Skeletal muscle satellite cell (primary cell): Measurements from ENCODE around the gene RASGRP1. TPM values are rescaled to one million over a fixed set of nuclear protein-coding genes. Genes with fewer than 3 reads are reported as not detected.

Experiments used
- H3K27me3 ChIP-seq: 2 replicates; pipeline ENCODE4 v1.7.0; 2013; ENCODE audit warnings: low read length; ENCODE audit not compliant: control insufficient read depth, insufficient read depth
- H3K36me3 ChIP-seq: 2 replicates; pipeline ENCODE4 v1.7.0; 2013; ENCODE audit warnings: mild to moderate bottlenecking, control low read depth, low read length; ENCODE audit not compliant: insufficient read depth
- H3K4me1 ChIP-seq: 2 replicates; pipeline ENCODE4 v1.7.0; 2013; ENCODE audit warnings: low read length; ENCODE audit not compliant: control insufficient read depth, insufficient read depth
- H3K4me2 ChIP-seq: 2 replicates; pipeline ENCODE4 v1.7.0; 2013; ENCODE audit warnings: mild to moderate bottlenecking, low read length
- H3K4me3 ChIP-seq: 2 replicates; pipeline ENCODE4 v1.7.0; 2013; ENCODE audit warnings: low read length
- H3K9ac ChIP-seq: 2 replicates; pipeline ENCODE4 v1.7.0; 2013; ENCODE audit warnings: mild to moderate bottlenecking, low read depth, low read length, moderate library complexity
- H3K9me3 ChIP-seq: replicated peaks from 2 replicates; pipeline ENCODE4 v1.7.0; 2013; ENCODE audit warnings: mild to moderate bottlenecking, control low read depth, low read length
- total RNA-seq: library from RNA; depleted of rRNA; stranded (reverse); fragments of >200 nt; gene quantifications from 2 replicates; pipeline ENCODE4 v1.2.3, GENCODE V29; 2012; rRNA removed

The RASGRP1 gene
- total RNA-seq, result 0.22 TPM in 1 of 2 replicates, not detected in the other

- peak within 1 kb of the TSS; percentile 68 for H3K4me3 ChIP-seq
- peaks cover 65% of the 10 kb centered on the region for H3K27me3 ChIP-seq
- no peak within 1 kb of the TSS for H3K9ac ChIP-seq
- peak within 1 kb of the TSS; percentile 85 for H3K4me2 ChIP-seq
- no peaks in the 10 kb centered on the region for H3K36me3 ChIP-seq
- no peaks in the 10 kb centered on the region for H3K4me1 ChIP-seq
- H3K9me3 ChIP-seq, result no peaks in the 10 kb centered on the region
Observed at GRCh38 chr15:38564557-38565286, at the start of gene RASGRP1. Gene RASGRP1 (minus strand): TSS chr15:38564814. CDS start chr15:38564628, 186 bp downstream.

GRCh38 chr15:38613085-38613484 is 48.5 kb upstream of the RASGRP1 start:
- Histone ChIP-seq H3K4me3 (no peak overlapping the region), H3K36me3 (no peaks in the 10 kb centered on the region), H3K27me3 (peaks cover 72% of the 10 kb centered on the region), H3K4me1 (no peaks in the 10 kb centered on the region), H3K4me2 (no peak overlapping the region), H3K9ac (no peak overlapping the region), H3K9me3 (no peaks in the 10 kb centered on the region)

- no peaks in the 10 kb centered on the region for H3K4me1 ChIP-seq
- no peak overlapping the region for H3K4me2 ChIP-seq
- no peaks in the 10 kb centered on the region for H3K9me3 ChIP-seq
- H3K4me3 ChIP-seq, result no peak overlapping the region
- no peak overlapping the region for H3K9ac ChIP-seq
- H3K27me3 ChIP-seq, result peaks cover 71% of the 10 kb centered on the region
- no peaks in the 10 kb centered on the region for H3K36me3 ChIP-seq
Observed at GRCh38 chr15:38612159-38612863, 47.7 kb upstream of the RASGRP1 start.

- H3K27me3 ChIP-seq, result peaks cover 78% of the 10 kb centered on the region
- H3K4me3 ChIP-seq, result no peak overlapping the region
- H3K4me1 ChIP-seq, result no peaks in the 10 kb centered on the region
- no peaks in the 10 kb centered on the region for H3K9me3 ChIP-seq
- no peaks in the 10 kb centered on the region for H3K36me3 ChIP-seq
- H3K9ac ChIP-seq, result no peak overlapping the region
- H3K4me2 ChIP-seq, result no peak overlapping the region
Observed at GRCh38 chr15:38611228-38611627, 46.6 kb upstream of the RASGRP1 start.

- H3K4me1 ChIP-seq, result no peaks in the 10 kb centered on the region
Observed at GRCh38 chr15:38610748-38611147, 46.1 kb upstream of the RASGRP1 start.

GRCh38 chr15:38609097-38609738 is 44.6 kb upstream of the RASGRP1 start:
- Histone ChIP-seq H3K4me1 (no peaks in the 10 kb centered on the region), H3K4me2 (no peak overlapping the region), H3K4me3 (no peak overlapping the region), H3K9ac (no peak overlapping the region), H3K36me3 (no peaks in the 10 kb centered on the region), H3K9me3 (no peaks in the 10 kb centered on the region), H3K27me3 (peaks cover 78% of the 10 kb centered on the region)

More at GRCh38 chr15:38610748-38611147, 46.1 kb upstream of the RASGRP1 start:
- no peak overlapping the region for H3K4me2 ChIP-seq
- H3K36me3 ChIP-seq, result no peaks in the 10 kb centered on the region
- H3K4me3 ChIP-seq, result no peak overlapping the region
- H3K27me3 ChIP-seq, result peaks cover 79% of the 10 kb centered on the region
- H3K9ac ChIP-seq, result no peak overlapping the region
- H3K9me3 ChIP-seq, result no peaks in the 10 kb centered on the region

- Histone ChIP-seq H3K27me3 (peaks cover 79% of the 10 kb centered on the region), H3K36me3 (no peaks in the 10 kb centered on the region), H3K4me1 (no peaks in the 10 kb centered on the region), H3K9ac (no peak overlapping the region), H3K4me3 (no peak overlapping the region), H3K4me2 (no peak overlapping the region), H3K9me3 (no peaks in the 10 kb centered on the region)
Observed at GRCh38 chr15:38608682-38609081, 44.1 kb upstream of the RASGRP1 start.

- no peaks in the 10 kb centered on the region for H3K4me1 ChIP-seq
- H3K9ac ChIP-seq, result no peak overlapping the region
- H3K4me2 ChIP-seq, result no peak overlapping the region
- no peaks in the 10 kb centered on the region for H3K36me3 ChIP-seq
- H3K4me3 ChIP-seq, result no peak overlapping the region
- H3K27me3 ChIP-seq, result peaks cover 67% of the 10 kb centered on the region
- no peaks in the 10 kb centered on the region for H3K9me3 ChIP-seq
Observed at GRCh38 chr15:38605744-38606143, 41.1 kb upstream of the RASGRP1 start.

GRCh38 chr15:38603672-38604071 is 39.1 kb upstream of the RASGRP1 start:
- Histone ChIP-seq H3K9ac (no peak overlapping the region), H3K27me3 (peaks cover 54% of the 10 kb centered on the region), H3K36me3 (no peaks in the 10 kb centered on the region), H3K4me2 (no peak overlapping the region), H3K4me1 (no peaks in the 10 kb centered on the region), H3K4me3 (no peak overlapping the region), H3K9me3 (no peaks in the 10 kb centered on the region)

GRCh38 chr15:38602910-38603670 is 38.5 kb upstream of the RASGRP1 start:
- Histone ChIP-seq H3K27me3 (peaks cover 53% of the 10 kb centered on the region), H3K4me3 (no peak overlapping the region), H3K4me1 (no peaks in the 10 kb centered on the region), H3K9ac (no peak overlapping the region), H3K9me3 (no peaks in the 10 kb centered on the region), H3K4me2 (no peak overlapping the region), H3K36me3 (no peaks in the 10 kb centered on the region)

GRCh38 chr15:38600236-38600635 is 35.6 kb upstream of the RASGRP1 start:
- Histone ChIP-seq H3K4me3 (no peak overlapping the region), H3K4me2 (no peak overlapping the region), H3K4me1 (no peaks in the 10 kb centered on the region), H3K36me3 (no peaks in the 10 kb centered on the region), H3K27me3 (peaks cover 41% of the 10 kb centered on the region), H3K9me3 (no peaks in the 10 kb centered on the region), H3K9ac (no peak overlapping the region)
